ENCODE data around the gene ABTB2.

DNA sequence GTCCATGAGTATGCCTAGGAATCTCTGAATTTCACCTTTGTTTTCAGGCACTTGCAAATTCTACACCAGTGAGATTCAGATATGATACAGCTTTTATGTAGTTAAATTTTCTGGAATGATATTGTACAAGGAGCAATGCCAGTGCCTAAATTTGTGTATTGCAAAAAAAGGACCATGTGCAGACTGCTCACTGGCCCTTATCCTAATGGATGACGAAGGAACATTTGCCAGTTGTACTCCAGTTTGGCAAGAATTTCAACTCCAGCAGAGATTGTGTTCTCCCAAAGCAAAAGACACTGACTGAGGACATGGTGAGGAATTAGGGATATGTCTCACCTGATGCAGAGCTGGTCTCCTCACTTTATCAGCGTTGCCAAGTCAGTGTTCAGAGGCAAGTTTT, 243.8 kb downstream of the ABTB2 start:
- TF ChIP-seq POLR2A (IDR thresholded peaks at IDR 0.05) = no peak
- TF ChIP-seq, protein P1, sequence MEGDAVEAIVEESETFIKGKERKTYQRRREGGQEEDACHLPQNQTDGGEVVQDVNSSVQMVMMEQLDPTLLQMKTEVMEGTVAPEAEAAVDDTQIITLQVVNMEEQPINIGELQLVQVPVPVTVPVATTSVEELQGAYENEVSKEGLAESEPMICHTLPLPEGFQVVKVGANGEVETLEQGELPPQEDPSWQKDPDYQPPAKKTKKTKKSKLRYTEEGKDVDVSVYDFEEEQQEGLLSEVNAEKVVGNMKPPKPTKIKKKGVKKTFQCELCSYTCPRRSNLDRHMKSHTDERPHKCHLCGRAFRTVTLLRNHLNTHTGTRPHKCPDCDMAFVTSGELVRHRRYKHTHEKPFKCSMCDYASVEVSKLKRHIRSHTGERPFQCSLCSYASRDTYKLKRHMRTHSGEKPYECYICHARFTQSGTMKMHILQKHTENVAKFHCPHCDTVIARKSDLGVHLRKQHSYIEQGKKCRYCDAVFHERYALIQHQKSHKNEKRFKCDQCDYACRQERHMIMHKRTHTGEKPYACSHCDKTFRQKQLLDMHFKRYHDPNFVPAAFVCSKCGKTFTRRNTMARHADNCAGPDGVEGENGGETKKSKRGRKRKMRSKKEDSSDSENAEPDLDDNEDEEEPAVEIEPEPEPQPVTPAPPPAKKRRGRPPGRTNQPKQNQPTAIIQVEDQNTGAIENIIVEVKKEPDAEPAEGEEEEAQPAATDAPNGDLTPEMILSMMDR (IDR thresholded peaks at IDR 0.05) = no peak
